Adipocyte (in vitro differentiated cells): ENCODE data around the gene GMPPA.

Source experiments
- DNase-seq: peaks from one replicate; pipeline ENCODE4 v3.0.0-alpha.2; 2015; ENCODE audit warnings: low read depth
- H3K27me3 ChIP-seq: replicated peaks from 2 replicates; pipeline ENCODE4 v1.7.0; 2013; ENCODE audit warnings: mild to moderate bottlenecking, low read length, moderate library complexity; ENCODE audit not compliant: control insufficient read depth, insufficient read depth
- H3K36me3 ChIP-seq: 2 replicates; pipeline ENCODE4 v1.7.0; 2013; ENCODE audit warnings: low read length, mild to moderate bottlenecking, moderate library complexity; ENCODE audit not compliant: control insufficient read depth, insufficient read depth, severe bottlenecking
- H3K4me1 ChIP-seq: 2 replicates; pipeline ENCODE4 v1.7.0; 2013; ENCODE audit warnings: mild to moderate bottlenecking, low read length, moderate library complexity; ENCODE audit not compliant: control insufficient read depth, insufficient read depth
- H3K4me3 ChIP-seq: 2 replicates; pipeline ENCODE4 v1.7.0; 2013; ENCODE audit warnings: mild to moderate bottlenecking, low read length, moderate library complexity
- H3K9ac ChIP-seq: 2 replicates; pipeline ENCODE4 v1.7.0; 2013; ENCODE audit warnings: mild to moderate bottlenecking, low read length, moderate library complexity
- H3K9me3 ChIP-seq: 2 replicates; pipeline ENCODE4 v1.7.0; 2013; ENCODE audit warnings: mild to moderate bottlenecking, low read length, moderate library complexity; ENCODE audit not compliant: control insufficient read depth

The GMPPA gene

GRCh38 chr2:219499058-219499307 lies 292 bp downstream of the GMPPA start:
- peaks cover 33% of the 10 kb centered on the region for H3K4me1 ChIP-seq
- H3K9me3 ChIP-seq: no peaks in the 10 kb centered on the region
- DNase-seq: no peak
- H3K27me3 ChIP-seq: no peaks in the 10 kb centered on the region
- H3K9ac ChIP-seq: peak overlapping the region; percentile 99
- peaks cover 16% of the 10 kb centered on the region for H3K36me3 ChIP-seq
- H3K4me3 ChIP-seq: peak overlapping the region; percentile 92

DNA sequence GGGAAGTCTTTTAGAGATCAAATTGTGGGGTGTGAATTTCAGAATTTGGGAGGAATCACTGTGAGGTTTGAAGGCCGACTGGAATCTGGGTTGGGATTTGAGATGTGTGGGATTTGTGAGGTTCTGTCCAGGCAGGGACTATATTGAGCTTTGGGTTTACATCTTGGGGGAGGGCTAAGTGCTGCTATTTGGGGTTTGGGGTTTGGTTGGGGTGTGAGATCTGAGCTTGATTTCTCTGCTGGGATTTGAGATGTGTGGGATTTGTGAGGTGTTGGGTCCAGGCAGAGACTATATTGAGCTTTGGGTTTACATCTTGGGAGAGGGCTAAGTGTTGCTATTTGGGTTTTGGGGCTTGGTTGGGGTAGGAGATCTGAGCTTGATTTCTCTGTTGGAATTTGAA lies 864 bp downstream of the GMPPA start:
- peak overlapping the region; percentile 99 for H3K9ac ChIP-seq
- H3K27me3 ChIP-seq: no peaks in the 10 kb centered on the region
- peaks cover 21% of the 10 kb centered on the region for H3K36me3 ChIP-seq
- H3K9me3 ChIP-seq: no peaks in the 10 kb centered on the region
- H3K4me3 ChIP-seq: peak overlapping the region; percentile 92
- no peak for DNase-seq
- H3K4me1 ChIP-seq: peaks cover 33% of the 10 kb centered on the region

- H3K4me1 ChIP-seq: peaks cover 33% of the 10 kb centered on the region
- H3K9ac ChIP-seq: peak overlapping the region; percentile 1
- no peaks in the 10 kb centered on the region for H3K9me3 ChIP-seq
- DNase-seq: peak; percentile 58
- peak overlapping the region; percentile 92 for H3K4me3 ChIP-seq
- H3K36me3 ChIP-seq: peaks cover 27% of the 10 kb centered on the region
- H3K27me3 ChIP-seq: no peaks in the 10 kb centered on the region
These were observed 1.4 kb downstream of the GMPPA start for GRCh38 chr2:219500135-219500534.

- peaks cover 42% of the 10 kb centered on the region for H3K36me3 ChIP-seq
- H3K4me1 ChIP-seq: peaks cover 28% of the 10 kb centered on the region
These were observed 3.2 kb downstream of the GMPPA start for GRCh38 chr2:219501849-219502248.

GRCh38 chr2:219502618-219503017 lies 3.9 kb downstream of the GMPPA start:
- Histone ChIP-seq H3K36me3 (peaks cover 42% of the 10 kb centered on the region), H3K9ac (no peak overlapping the region), H3K27me3 (no peaks in the 10 kb centered on the region), H3K4me1 (peaks cover 22% of the 10 kb centered on the region), H3K4me3 (no peak overlapping the region), H3K9me3 (no peaks in the 10 kb centered on the region)
- no peak for DNase-seq

More at GRCh38 chr2:219501849-219502248, 3.2 kb downstream of the GMPPA start:
- H3K27me3 ChIP-seq: no peaks in the 10 kb centered on the region
- DNase-seq: no peak
- no peak overlapping the region for H3K4me3 ChIP-seq
- no peaks in the 10 kb centered on the region for H3K9me3 ChIP-seq
- no peak overlapping the region for H3K9ac ChIP-seq

DNA sequence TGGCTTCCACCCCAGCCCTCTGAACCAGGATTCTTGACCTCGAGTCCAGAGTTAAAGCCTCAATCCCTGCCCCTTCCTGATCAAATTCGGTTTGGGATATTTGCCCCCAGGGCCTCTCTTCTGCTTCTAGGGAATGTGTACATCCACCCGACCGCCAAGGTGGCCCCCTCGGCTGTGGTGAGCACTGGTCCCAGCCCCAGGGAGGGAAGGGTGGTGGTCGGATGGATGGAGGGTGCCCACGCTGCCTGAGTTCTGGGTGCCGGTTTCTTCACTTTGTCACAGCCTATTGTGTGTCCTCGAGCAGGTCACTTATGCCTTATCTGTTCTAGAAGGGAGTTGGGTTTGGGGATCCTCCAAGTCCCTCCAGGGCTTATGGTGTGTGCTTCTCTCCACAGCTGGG lies 6.9 kb downstream of the GMPPA start:
- Histone ChIP-seq H3K27me3 (no peaks in the 10 kb centered on the region), H3K36me3 (peaks cover 42% of the 10 kb centered on the region), H3K9me3 (no peaks in the 10 kb centered on the region), H3K4me3 (no peak overlapping the region), H3K4me1 (peaks cover 13% of the 10 kb centered on the region), H3K9ac (no peak overlapping the region)
- no peak for DNase-seq

DNA sequence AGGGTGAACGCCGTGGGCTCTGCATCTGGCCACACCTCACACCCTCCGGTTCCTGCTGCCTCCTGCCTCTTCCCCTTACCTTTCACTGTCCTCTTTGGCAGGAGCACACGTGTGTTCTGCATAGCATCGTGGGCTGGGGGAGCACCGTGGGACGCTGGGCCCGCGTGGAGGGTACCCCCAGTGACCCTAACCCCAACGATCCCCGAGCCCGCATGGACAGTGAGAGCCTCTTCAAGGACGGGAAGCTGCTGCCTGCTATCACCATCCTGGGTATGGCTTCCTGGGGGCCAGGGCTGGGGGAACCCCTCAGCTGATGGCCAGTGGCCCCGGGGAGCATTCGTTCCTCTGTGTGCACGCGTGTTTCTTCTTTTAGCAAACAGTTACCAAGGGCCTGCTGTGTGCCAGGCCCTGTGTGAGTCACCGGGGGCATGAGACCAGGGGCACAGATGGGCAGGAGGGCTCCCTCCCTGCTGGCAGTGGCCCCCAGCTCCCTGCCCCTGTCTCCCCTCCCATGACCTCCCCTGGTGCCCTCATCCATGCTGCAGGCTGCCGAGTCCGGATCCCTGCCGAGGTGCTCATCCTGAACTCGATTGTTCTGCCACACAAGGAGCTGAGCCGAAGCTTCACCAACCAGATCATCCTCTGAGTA lies 7.6 kb downstream of the GMPPA start:
- Histone ChIP-seq H3K4me3 (no peak overlapping the region), H3K4me1 (peaks cover 13% of the 10 kb centered on the region), H3K36me3 (peaks cover 42% of the 10 kb centered on the region), H3K9ac (no peak overlapping the region), H3K9me3 (no peaks in the 10 kb centered on the region), H3K27me3 (peaks cover 2% of the 10 kb centered on the region)
- no peak for DNase-seq

DNA sequence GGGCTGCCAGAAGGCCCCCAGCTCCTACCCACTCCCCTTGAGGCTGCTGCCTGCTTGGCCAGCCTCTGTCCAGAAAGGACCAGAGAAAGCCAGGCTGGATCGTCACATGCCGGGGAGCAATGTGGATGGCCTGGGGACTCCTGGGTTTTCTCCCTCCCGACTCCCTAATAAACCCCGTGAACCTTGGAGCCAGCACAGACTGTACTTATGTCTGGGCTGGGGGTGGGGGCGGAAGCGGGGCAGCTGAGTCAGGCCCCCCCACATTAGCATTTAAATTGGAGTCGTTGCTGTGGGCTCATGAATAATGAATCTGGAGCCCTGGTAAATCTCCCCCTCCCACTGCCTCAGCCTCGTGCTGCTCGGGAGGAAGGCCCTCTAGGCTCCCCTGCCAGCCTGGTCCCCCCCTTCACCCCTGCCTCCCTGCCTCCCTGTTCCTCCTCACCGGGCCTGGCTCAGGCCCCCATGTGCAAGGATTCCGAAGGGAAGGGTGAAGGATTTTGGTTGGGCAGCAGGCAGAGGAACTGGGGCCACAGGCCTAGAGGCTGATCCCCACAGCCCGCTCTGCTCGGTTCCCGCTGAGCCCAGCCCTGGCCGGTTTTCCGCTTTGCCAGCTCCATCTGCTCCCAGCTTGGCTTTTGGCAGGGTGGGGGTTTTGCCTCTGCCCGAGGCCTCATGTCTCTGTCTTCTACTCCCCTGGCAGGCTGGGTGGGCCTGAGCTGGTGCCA lies 8.3 kb downstream of the GMPPA start:
- Histone ChIP-seq H3K4me1 (peaks cover 13% of the 10 kb centered on the region), H3K36me3 (peaks cover 42% of the 10 kb centered on the region), H3K4me3 (no peak overlapping the region), H3K9me3 (no peaks in the 10 kb centered on the region), H3K9ac (no peak overlapping the region), H3K27me3 (peaks cover 5% of the 10 kb centered on the region)
- no peak for DNase-seq

GRCh38 chr2:219507581-219508443 lies 9.1 kb downstream of the GMPPA start:
- peaks cover 17% of the 10 kb centered on the region for H3K4me1 ChIP-seq
- H3K36me3 ChIP-seq: peaks cover 35% of the 10 kb centered on the region
- peaks cover 13% of the 10 kb centered on the region for H3K27me3 ChIP-seq
- no peak overlapping the region for H3K4me3 ChIP-seq
- no peak overlapping the region for H3K9ac ChIP-seq
- H3K9me3 ChIP-seq: no peaks in the 10 kb centered on the region
- DNase-seq: no peak

GRCh38 chr2:219508444-219508734 lies 9.7 kb downstream of the GMPPA start:
- Histone ChIP-seq H3K9ac (no peak overlapping the region), H3K4me1 (peaks cover 17% of the 10 kb centered on the region), H3K36me3 (peaks cover 32% of the 10 kb centered on the region), H3K9me3 (no peaks in the 10 kb centered on the region), H3K4me3 (no peak overlapping the region), H3K27me3 (peaks cover 19% of the 10 kb centered on the region)
- DNase-seq: no peak

DNA sequence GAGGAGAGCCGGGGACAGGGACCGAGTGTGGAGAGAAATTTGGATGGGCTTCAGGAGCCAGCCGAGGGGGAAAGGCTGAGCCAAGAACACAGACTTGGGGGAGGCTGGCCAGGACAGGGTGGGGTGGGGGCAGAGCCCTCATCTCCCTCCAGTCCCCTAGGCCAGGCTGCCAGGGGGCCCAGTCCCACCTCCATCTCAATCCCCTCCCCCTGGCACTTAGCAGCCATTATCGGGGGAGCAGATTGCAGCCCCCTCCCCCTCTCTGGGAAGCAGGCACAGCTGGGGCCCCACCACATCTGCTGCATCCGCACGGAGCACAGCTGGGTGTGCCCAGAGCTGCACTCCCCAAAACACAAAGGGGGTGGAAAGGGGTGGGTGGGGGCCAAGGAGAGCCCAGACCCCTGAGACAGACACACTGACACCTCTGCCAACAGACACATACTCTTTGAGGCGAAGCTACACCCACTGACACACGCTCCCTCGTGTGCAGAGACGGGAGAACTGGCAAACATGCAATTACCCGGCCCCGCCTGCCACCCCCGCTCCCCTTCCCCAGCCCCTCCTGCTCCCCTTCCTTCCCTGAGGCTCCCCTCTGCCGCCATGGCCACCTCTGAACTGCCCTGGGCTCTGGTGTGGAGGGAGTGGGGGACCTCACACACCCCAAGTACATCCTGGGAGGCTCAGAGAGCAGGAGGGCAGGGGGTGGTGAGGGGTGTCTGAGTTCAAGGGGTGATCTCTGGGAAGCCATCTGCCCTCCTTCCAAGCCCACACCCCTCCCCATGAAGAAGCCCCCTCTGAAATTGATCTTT lies 10.5 kb downstream of the GMPPA start:
- peaks cover 22% of the 10 kb centered on the region for H3K4me1 ChIP-seq
- H3K9ac ChIP-seq: no peak overlapping the region
- H3K27me3 ChIP-seq: peaks cover 27% of the 10 kb centered on the region
- peaks cover 24% of the 10 kb centered on the region for H3K36me3 ChIP-seq
- H3K9me3 ChIP-seq: no peaks in the 10 kb centered on the region
- H3K4me3 ChIP-seq: no peak overlapping the region
- no peak for DNase-seq
